MM.1S (cell line): Measurements from ENCODE around the gene F11.

ENCODE experiments used
- CTCF ChIP-seq: fragments of 300-600 bp; sonication (generic); IDR thresholded peaks from 2 replicates; pipeline ENCODE4 v1.5.1; 2016; ENCODE audit warnings: antibody characterized with exemption, low read length, mixed read lengths
- EZH2 ChIP-seq: fragments of 300-600 bp; sonication (generic); optimal IDR thresholded peaks from 2 replicates; pipeline ENCODE3; 2017; ENCODE audit warnings: low read depth, mild to moderate bottlenecking, antibody characterized with exemption, low read length, mixed read lengths
- EZH2phosphoT487 ChIP-seq: fragments of 300-600 bp; sonication (generic); IDR thresholded peaks from 2 replicates; pipeline ENCODE4 v1.6.1; 2018; ENCODE audit warnings: antibody characterized with exemption, low read length

GRCh38 chr4:186260504-186261448 is 5.2 kb upstream of the F11 start:
- TF ChIP-seq CTCF, result no peak
- no peak for TF ChIP-seq EZH2phosphoT487
- TF ChIP-seq EZH2, result no peak
